ENCODE results near the gene PTPRA. TPM values are rescaled to one million over a fixed set of nuclear protein-coding genes. Genes with fewer than 3 reads are reported as not detected.

Gene PTPRA
- total and polyA plus RNA-seq, 3 experiments from 2014 or later, result 51.6 to 57.8 (median 56.9) TPM

DNA sequence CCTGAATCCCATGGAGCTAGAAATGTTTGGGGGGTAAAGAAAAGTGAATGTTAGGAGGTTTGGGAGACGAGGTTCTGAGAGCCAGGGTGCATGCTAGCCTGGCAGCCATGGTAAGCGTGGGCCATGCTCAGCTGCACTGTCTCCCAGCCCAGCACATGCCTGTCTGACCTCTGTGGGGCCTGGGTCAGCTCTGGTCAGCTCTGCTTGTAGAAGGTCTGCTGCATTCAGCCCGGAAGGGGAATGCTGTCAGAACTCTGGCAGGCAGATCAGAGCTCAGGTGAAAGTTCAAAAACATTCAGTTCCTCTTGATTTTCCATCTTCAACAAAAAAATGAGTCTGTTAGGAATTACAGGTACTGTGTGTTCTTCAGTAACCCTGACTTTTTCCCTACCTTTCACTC lies 164.4 kb downstream of the PTPRA start:
- Histone ChIP-seq H3K4me1 (ENCODE audit: insufficient read depth, low read length) (no peaks in the 10 kb centered on the region), H3K4me3 (ENCODE audit: low read length) (no peak overlapping the region), H3K36me3 (ENCODE audit: insufficient read depth, low read length) (peaks cover 52% of the 10 kb centered on the region), H3K9me3 (ENCODE audit: low read length) (no peaks in the 10 kb centered on the region), H3K27ac (ENCODE audit: low read depth, low read length) (no peak overlapping the region), H3K27me3 (ENCODE audit: insufficient read depth, low read length, poor library complexity, severe bottlenecking) (no peaks in the 10 kb centered on the region)
- DNase-seq, result no peak
- H3K4me3 Mint-ChIP-seq, result no peak overlapping the region
- H3K36me3 Mint-ChIP-seq, result peaks cover 0 to 68% (median 20%) of the 10 kb centered on the region in 3 donors
- peak overlapping the region in 1 of 8 donors; percentile 17 for H3K27ac Mint-ChIP-seq
- peaks cover 0 to 3% of the 10 kb centered on the region in 2 donors for H3K27me3 Mint-ChIP-seq
- no peaks in the 10 kb centered on the region for H3K9me3 Mint-ChIP-seq
- ChIA-PET POLR2A (interaction anchor here (0.6 kb wide), 1 partner anchor 12 kb away, joined by 3 read pairs; no protein-coding TSS in a partner anchor), CTCF (no interaction called here)
- peaks cover 4 to 11% (median 4%) of the 10 kb centered on the region in 3 donors for H3K4me1 Mint-ChIP-seq

DNA sequence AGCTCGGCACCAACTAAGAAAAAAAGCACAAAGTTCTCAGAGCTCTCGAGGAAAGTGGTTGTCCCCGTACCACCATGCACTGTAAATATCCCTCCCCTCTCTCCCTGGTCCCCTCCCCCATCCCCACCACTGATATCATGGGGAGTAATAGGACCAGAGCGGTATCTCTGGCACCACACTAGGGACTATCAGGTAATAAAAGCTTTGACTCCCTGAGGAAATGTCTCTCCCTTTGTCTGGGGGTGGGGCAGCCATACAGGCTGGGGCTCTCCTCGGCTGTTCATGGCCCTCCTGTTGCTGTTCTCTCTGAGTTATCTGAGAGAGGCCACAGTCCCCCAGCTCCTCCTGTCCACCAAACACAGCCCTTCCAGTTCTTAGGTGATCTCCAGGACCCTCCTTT lies 165.2 kb downstream of the PTPRA start:
- H3K9me3 ChIP-seq (ENCODE audit: low read length), result no peaks in the 10 kb centered on the region
- H3K27me3 ChIP-seq (ENCODE audit: insufficient read depth, low read length, poor library complexity, severe bottlenecking), result no peaks in the 10 kb centered on the region
- Mint-ChIP-seq H3K4me3 (no peak overlapping the region), H3K36me3 (peaks cover 0 to 68% (median 20%) of the 10 kb centered on the region in 3 donors), H3K27ac (peak overlapping the region in 3 of 8 donors; percentile 12 to 76 (median 34)), H3K9me3 (no peaks in the 10 kb centered on the region), H3K27me3 (peaks cover 0 to 3% of the 10 kb centered on the region in 2 donors), H3K4me1 (peaks cover 4 to 11% (median 4%) of the 10 kb centered on the region in 3 donors)
- H3K36me3 ChIP-seq (ENCODE audit: insufficient read depth, low read length), result peaks cover 52% of the 10 kb centered on the region
- no peak overlapping the region for H3K4me3 ChIP-seq (ENCODE audit: low read length)
- ChIA-PET POLR2A (interaction anchor here (0.6 kb wide), 1 partner anchor 13 kb away, joined by 3 read pairs; no protein-coding TSS in a partner anchor), CTCF (no interaction called here)
- H3K27ac ChIP-seq (ENCODE audit: low read depth, low read length), result no peak overlapping the region
- no peak for DNase-seq
- H3K4me1 ChIP-seq (ENCODE audit: insufficient read depth, low read length), result no peaks in the 10 kb centered on the region

DNA sequence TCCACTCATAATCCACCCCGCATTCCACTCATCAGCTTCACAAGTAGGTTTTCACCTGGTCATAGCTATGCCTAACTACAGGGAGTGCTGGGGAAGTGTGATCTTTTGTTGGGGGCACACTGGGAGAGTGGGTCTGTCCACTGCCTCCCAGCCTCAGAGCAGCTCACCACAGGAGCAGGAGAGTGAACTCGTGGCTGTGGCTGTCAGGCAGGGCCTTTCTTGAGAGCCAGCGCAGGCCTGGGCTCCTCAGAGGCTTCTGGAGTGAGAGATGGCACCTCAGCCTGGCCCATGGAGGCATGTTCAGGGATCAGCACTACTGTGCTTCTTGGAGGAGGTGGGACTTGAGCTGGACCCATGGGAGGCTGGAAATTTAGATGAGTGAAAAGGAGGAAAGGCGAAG lies 166.1 kb downstream of the PTPRA start:
- H3K36me3 ChIP-seq (ENCODE audit: insufficient read depth, low read length), result peaks cover 52% of the 10 kb centered on the region

DNA sequence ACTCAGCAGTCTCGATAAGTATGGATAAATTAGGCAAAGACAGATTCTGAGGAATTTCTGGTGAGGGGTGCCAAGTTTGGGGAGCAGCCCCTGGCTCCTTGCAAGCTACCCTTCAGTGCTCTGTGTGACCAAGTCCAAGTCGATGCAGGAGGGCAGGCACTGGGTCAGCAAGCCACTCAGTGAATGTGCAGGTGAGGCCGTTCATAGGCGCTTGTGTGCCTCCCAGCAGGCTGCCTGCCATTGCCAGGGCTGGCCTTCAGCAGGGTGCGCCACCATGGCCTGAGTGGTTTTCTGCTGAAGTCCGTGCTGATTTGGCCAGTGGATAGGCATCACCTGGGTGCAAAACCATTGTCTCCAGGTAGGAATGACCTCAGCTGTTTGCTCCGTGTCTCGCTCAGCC lies 166.8 kb downstream of the PTPRA start:
- Histone ChIP-seq H3K27me3 (ENCODE audit: insufficient read depth, low read length, poor library complexity, severe bottlenecking) (no peaks in the 10 kb centered on the region), H3K36me3 (ENCODE audit: insufficient read depth, low read length) (peaks cover 47% of the 10 kb centered on the region), H3K27ac (ENCODE audit: low read depth, low read length) (no peak overlapping the region), H3K4me3 (ENCODE audit: low read length) (no peak overlapping the region), H3K4me1 (ENCODE audit: insufficient read depth, low read length) (peaks cover 2% of the 10 kb centered on the region), H3K9me3 (ENCODE audit: low read length) (no peaks in the 10 kb centered on the region)
- ChIA-PET CTCF (no interaction called here), POLR2A (no interaction called here)
- no peaks in the 10 kb centered on the region for H3K9me3 Mint-ChIP-seq
- H3K4me3 Mint-ChIP-seq, result no peak overlapping the region
- peak overlapping the region in 4 of 8 donors; percentile 2 to 71 (median 4) for H3K27ac Mint-ChIP-seq
- H3K36me3 Mint-ChIP-seq, result peaks cover 0 to 55% (median 20%) of the 10 kb centered on the region in 3 donors
- peaks cover 0 to 5% of the 10 kb centered on the region in 2 donors for H3K27me3 Mint-ChIP-seq
- DNase-seq, result no peak
- H3K4me1 Mint-ChIP-seq, result peaks cover 7 to 13% (median 10%) of the 10 kb centered on the region in 3 donors

More for the DNA sequence above, 166.1 kb downstream of the PTPRA start:
- H3K4me3 ChIP-seq (ENCODE audit: low read length), result no peak overlapping the region
- H3K36me3 Mint-ChIP-seq, result peaks cover 0 to 62% (median 20%) of the 10 kb centered on the region in 3 donors
- H3K4me1 ChIP-seq (ENCODE audit: insufficient read depth, low read length), result no peaks in the 10 kb centered on the region
- peaks cover 0 to 5% of the 10 kb centered on the region in 2 donors for H3K27me3 Mint-ChIP-seq
- no peaks in the 10 kb centered on the region for H3K9me3 Mint-ChIP-seq
- H3K9me3 ChIP-seq (ENCODE audit: low read length), result no peaks in the 10 kb centered on the region
- peak overlapping the region in 1 of 7 donors; percentile 71 for H3K4me3 Mint-ChIP-seq
- H3K27me3 ChIP-seq (ENCODE audit: insufficient read depth, low read length, poor library complexity, severe bottlenecking), result no peaks in the 10 kb centered on the region
- POLR2A ChIA-PET, result no interaction called here
- peaks cover 4 to 11% (median 4%) of the 10 kb centered on the region in 3 donors for H3K4me1 Mint-ChIP-seq
- DNase-seq, result no peak
- H3K27ac Mint-ChIP-seq, result peak overlapping the region in 3 of 8 donors; percentile 17 to 74 (median 40)
- H3K27ac ChIP-seq (ENCODE audit: low read depth, low read length), result no peak overlapping the region
- CTCF ChIA-PET, result no interaction called here

DNA sequence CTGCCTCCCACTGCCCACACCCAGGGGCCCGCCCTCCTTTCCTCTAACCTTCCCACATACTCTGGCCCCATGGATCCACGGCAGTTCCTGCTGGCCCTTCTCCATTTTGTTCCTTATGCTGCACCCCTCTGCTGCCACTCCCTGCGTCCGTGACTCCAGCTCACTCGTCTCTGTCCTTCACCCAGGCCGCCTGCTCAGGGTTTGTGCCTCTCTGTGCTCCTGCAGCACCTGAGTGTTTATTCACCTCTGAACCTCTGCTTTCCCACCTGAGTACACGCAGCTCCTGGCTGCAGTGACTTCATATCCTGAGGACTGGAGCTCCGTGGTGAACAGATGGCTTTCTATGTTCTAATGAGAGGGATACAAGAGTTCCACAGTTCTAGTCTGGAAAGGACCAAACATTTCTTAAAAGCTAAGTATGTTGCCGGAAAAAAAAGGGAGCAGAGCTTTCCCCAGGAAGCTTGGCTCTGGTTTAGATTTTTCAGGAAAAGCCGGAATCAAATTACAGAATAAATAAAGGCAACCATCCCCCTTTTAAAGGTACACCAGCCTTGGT lies 168.7 kb downstream of the PTPRA start:
- peaks cover 0 to 3% of the 10 kb centered on the region in 2 donors for H3K27me3 Mint-ChIP-seq
- peaks cover 29% of the 10 kb centered on the region for H3K36me3 ChIP-seq (ENCODE audit: insufficient read depth, low read length)
- H3K27ac ChIP-seq (ENCODE audit: low read depth, low read length), result no peak overlapping the region
- no peak overlapping the region for H3K4me3 ChIP-seq (ENCODE audit: low read length)
- no peak overlapping the region for H3K4me3 Mint-ChIP-seq
- ChIA-PET POLR2A (interaction anchor here (1.3 kb wide), 1 partner anchor 12 kb away, joined by 3 read pairs; no protein-coding TSS in a partner anchor), CTCF (interaction anchor here (1.0 kb wide), 1 partner anchor 12 kb away, joined by 3 read pairs; no protein-coding TSS in a partner anchor)
- no peaks in the 10 kb centered on the region for H3K9me3 ChIP-seq (ENCODE audit: low read length)
- no peaks in the 10 kb centered on the region for H3K27me3 ChIP-seq (ENCODE audit: insufficient read depth, low read length, poor library complexity, severe bottlenecking)
- H3K4me1 Mint-ChIP-seq, result peaks cover 14 to 21% (median 18%) of the 10 kb centered on the region in 3 donors
- no peaks in the 10 kb centered on the region for H3K9me3 Mint-ChIP-seq
- peaks cover 0 to 44% (median 14%) of the 10 kb centered on the region in 3 donors for H3K36me3 Mint-ChIP-seq
- no peak for DNase-seq
- H3K27ac Mint-ChIP-seq, result peak overlapping the region in 5 of 8 donors; percentile 11 to 82 (median 36)
- peaks cover 8% of the 10 kb centered on the region for H3K4me1 ChIP-seq (ENCODE audit: insufficient read depth, low read length)

DNA sequence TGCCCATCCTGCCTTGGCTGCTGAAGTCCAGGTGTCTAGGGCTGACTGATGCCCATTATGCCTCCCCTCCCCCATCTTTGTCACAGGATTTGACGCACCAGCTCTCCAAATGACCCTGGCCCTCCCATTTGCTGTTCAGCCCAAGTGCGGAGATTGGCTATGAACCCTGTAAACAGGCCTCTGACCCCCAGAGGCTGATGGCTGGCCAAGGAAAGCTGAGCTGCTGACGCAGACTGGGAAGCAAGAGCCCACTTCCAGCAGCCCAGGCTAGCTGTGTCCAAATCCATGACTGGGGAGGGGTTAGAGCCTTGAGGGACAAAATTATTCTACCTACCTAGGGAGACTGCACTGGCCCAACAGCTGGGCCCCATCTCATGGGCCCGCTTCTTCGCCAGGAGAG lies 169.3 kb downstream of the PTPRA start:
- Mint-ChIP-seq H3K4me1 (peaks cover 16 to 25% (median 24%) of the 10 kb centered on the region in 3 donors), H3K27ac (peak overlapping the region in 1 of 8 donors; percentile 52), H3K9me3 (no peaks in the 10 kb centered on the region), H3K36me3 (peaks cover 0 to 42% (median 14%) of the 10 kb centered on the region in 3 donors), H3K27me3 (peaks cover 0 to 3% of the 10 kb centered on the region in 2 donors), H3K4me3 (no peak overlapping the region)
- no peaks in the 10 kb centered on the region for H3K9me3 ChIP-seq (ENCODE audit: low read length)
- H3K36me3 ChIP-seq (ENCODE audit: insufficient read depth, low read length), result peaks cover 22% of the 10 kb centered on the region
- CTCF ChIA-PET, result interaction anchor here (0.9 to 1.0 kb wide), 2 partner anchors 11 kb away, joined by 3 to 4 read pairs; no protein-coding TSS in a partner anchor
- DNase-seq, result no peak
- H3K27me3 ChIP-seq (ENCODE audit: insufficient read depth, low read length, poor library complexity, severe bottlenecking), result no peaks in the 10 kb centered on the region
- H3K4me3 ChIP-seq (ENCODE audit: low read length), result no peak overlapping the region
- no peak overlapping the region for H3K27ac ChIP-seq (ENCODE audit: low read depth, low read length)
- peaks cover 12% of the 10 kb centered on the region for H3K4me1 ChIP-seq (ENCODE audit: insufficient read depth, low read length)
- POLR2A ChIA-PET, result no interaction called here

DNA sequence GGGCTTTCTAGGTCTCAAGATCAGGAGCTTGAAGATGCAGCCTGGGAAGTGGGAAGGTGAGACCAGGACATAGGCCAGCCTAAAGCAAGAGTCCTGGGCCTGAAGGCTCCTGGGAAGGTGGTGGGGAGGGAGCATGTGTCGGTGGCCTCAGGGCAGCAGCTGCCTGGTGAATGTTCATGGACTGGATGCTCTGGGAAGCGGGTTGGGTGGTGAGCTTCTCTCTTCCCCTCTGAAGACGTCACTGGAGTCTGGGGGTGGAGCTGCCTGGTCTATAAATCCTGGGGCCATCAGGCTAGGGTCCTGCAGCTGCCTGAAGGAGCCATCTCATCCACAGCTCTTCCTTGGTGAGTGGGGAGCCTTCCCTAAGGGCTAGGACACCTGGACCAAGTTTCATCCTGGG lies 170.0 kb downstream of the PTPRA start, which contains the start of gene GNRH2:
GNRH2 (plus strand) TSS at position 301 of the 400 bp plus-strand sequence. CDS start 793 bp downstream, outside the sequence.
- ChIA-PET POLR2A (interaction anchor here (0.6 to 0.7 kb wide), 2 partner anchors 10 to 395 kb away, joined by 3 to 5 read pairs; no protein-coding TSS in a partner anchor), CTCF (interaction anchor here (0.9 kb wide), 1 partner anchor 10 kb away, joined by 4 read pairs; no protein-coding TSS in a partner anchor)
- peaks cover 0 to 3% of the 10 kb centered on the region in 2 donors for H3K27me3 Mint-ChIP-seq
- H3K4me3 Mint-ChIP-seq, result peak within 1 kb of the TSS in 2 of 7 donors; percentile 88 to 92
- H3K4me3 ChIP-seq (ENCODE audit: low read length), result no peak within 1 kb of the TSS
- no peaks in the 10 kb centered on the region for H3K27me3 ChIP-seq (ENCODE audit: insufficient read depth, low read length, poor library complexity, severe bottlenecking)
- no peak within 1 kb of the TSS for H3K27ac ChIP-seq (ENCODE audit: low read depth, low read length)
- peaks cover 16% of the 10 kb centered on the region for H3K36me3 ChIP-seq (ENCODE audit: insufficient read depth, low read length)
- peaks cover 0 to 43% (median 14%) of the 10 kb centered on the region in 3 donors for H3K36me3 Mint-ChIP-seq
- peak within 1 kb of the TSS in 5 of 8 donors; percentile 14 to 52 (median 52) for H3K27ac Mint-ChIP-seq
- H3K4me1 ChIP-seq (ENCODE audit: insufficient read depth, low read length), result peaks cover 15% of the 10 kb centered on the region
- H3K9me3 ChIP-seq (ENCODE audit: low read length), result no peaks in the 10 kb centered on the region
- H3K9me3 Mint-ChIP-seq, result no peaks in the 10 kb centered on the region
- H3K4me1 Mint-ChIP-seq, result peaks cover 16 to 28% (median 24%) of the 10 kb centered on the region in 3 donors
- DNase-seq, result no peak

Measured in CD8-positive, alpha-beta memory T cell (primary cell).